Peyer's patch (tissue), 4 donors: ENCODE data around the gene ASAP2. TPM values are rescaled to one million over a fixed set of nuclear protein-coding genes. Genes with fewer than 3 reads are reported as not detected.

ENCODE experiments used
- DNase-seq, 3 donors: peaks; one replicate each; pipeline ENCODE4 v3.0.0-alpha.2; 2017 to 2019
- H3K27ac ChIP-seq, 4 donors: fragments of 200-600 bp; sonication (generic); one replicate each; pipeline ENCODE4 v1.5.1; 2016 to 2019
- H3K27me3 ChIP-seq, 2 donors: fragments of 200-600 bp; sonication (generic); one replicate each; pipeline ENCODE4 v1.5.1; 2019
- H3K36me3 ChIP-seq, 3 donors: fragments of 200-600 bp; sonication (generic); one replicate each; pipeline ENCODE4 v1.5.1; 2016 to 2019
- H3K4me1 ChIP-seq, 4 donors: fragments of 200-600 bp; sonication (generic); one replicate each; pipeline ENCODE4 v1.5.1; 2016 to 2019
- H3K4me3 ChIP-seq, 4 donors: fragments of 200-600 bp; sonication (generic); 1 replicate in 3 of 4; 2 replicates in 1 of 4; pipeline ENCODE4 v1.5.1; 2016 to 2019; ENCODE audit warnings: mild to moderate bottlenecking in 1 of 4
- H3K9me3 ChIP-seq, 4 donors: fragments of 200-600 bp; sonication (generic); one replicate each; pipeline ENCODE4 v1.5.1; 2016 to 2019; ENCODE audit warnings: mild to moderate bottlenecking in 1 of 4
- CTCF ChIP-seq, 6 experiments: fragments of 450-650 bp in 4 of 6; fragments of 200-600 bp in 2 of 6; sonication (generic) in 1 of 6; IDR thresholded peaks; one replicate each; pipeline ENCODE4 v1.5.1; 2017 to 2019; ENCODE audit warnings: antibody characterized with exemption in 6 of 6, mild to moderate bottlenecking in 3 of 6, moderate library complexity in 1 of 6
- POLR2A ChIP-seq, 2 donors: fragments of 450-650 bp; IDR thresholded peaks; one replicate each; pipeline ENCODE4 v1.5.1; 2017; ENCODE audit warnings: antibody characterized with exemption in 2 of 2, mild to moderate bottlenecking in 2 of 2, moderate library complexity in 2 of 2
- total RNA-seq, 4 donors: library from RNA; depleted of rRNA; stranded (reverse); fragments of >200 nt; gene quantifications; one replicate each; pipeline ENCODE4 v1.1.0, GENCODE V29; 2016

Gene ASAP2
- total RNA-seq, 4 donors from 2014 or later = 30.6 to 59.4 (median 37.8) TPM

DNA sequence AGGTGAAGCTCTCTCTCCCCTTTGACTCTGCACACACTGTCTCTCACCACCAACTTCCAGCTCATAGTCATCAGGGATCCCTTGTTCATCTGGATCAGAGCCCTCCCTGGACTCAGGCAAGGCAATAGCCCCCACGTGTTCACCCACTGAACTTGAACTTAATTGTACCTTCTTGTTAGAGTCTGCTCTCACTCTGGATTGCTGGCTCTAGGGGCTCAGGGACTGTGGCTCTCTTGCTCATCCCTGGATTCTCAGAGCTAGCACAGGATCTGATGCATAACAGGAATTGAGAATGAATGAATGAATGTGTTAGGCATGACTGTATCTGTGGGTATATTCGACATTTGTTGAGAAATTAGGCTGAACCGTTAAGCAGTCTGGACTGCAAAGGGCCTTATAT lies 16.7 kb upstream of the ASAP2 start:
- TF ChIP-seq CTCF (IDR thresholded peaks at IDR 0.05) (no peak), POLR2A (IDR thresholded peaks at IDR 0.05) (no peak)
- Histone ChIP-seq H3K27ac (peak overlapping the region in 1 of 4 donors; percentile 50), H3K4me3 (no peak overlapping the region), H3K27me3 (no peaks in the 10 kb centered on the region), H3K4me1 (peaks cover 0 to 4% (median 0%) of the 10 kb centered on the region in 4 donors), H3K9me3 (no peaks in the 10 kb centered on the region), H3K36me3 (no peaks in the 10 kb centered on the region)
- DNase-seq = peak in 1 of 3 donors; percentile 2

- peak overlapping the region in 3 of 4 donors; percentile 14 to 75 (median 43) for H3K27ac ChIP-seq
- H3K4me3 ChIP-seq = no peak overlapping the region
- no peaks in the 10 kb centered on the region for H3K27me3 ChIP-seq
- TF ChIP-seq POLR2A (IDR thresholded peaks at IDR 0.05) (no peak), CTCF (IDR thresholded peaks at IDR 0.05) (no peak)
- no peaks in the 10 kb centered on the region for H3K36me3 ChIP-seq
- no peaks in the 10 kb centered on the region for H3K9me3 ChIP-seq
- peaks cover 0 to 4% (median 0%) of the 10 kb centered on the region in 4 donors for H3K4me1 ChIP-seq
- peak in 1 of 3 donors; percentile 56 for DNase-seq
Measured at GRCh38 chr2:9191041-9191481, 15.6 kb upstream of the ASAP2 start.

DNA sequence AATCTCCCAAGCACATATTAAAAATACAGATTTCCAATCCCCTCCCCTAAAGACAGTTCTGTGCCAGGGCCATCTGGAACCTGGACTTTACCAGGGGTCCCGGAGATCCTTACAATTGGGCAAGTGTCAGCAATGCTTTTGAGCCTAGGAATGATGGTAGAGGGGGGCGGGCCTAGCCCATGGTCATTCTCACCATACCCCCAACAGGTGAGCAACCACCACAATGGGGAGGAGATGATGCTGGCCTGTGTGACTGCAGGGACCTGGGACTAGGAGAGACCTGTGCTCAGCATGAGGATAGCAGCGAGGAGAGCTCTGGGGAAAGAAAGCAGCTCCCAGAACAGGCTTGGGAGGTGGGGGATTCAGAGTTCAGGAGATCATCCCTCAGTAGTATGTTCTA lies 13.9 kb upstream of the ASAP2 start:
- Histone ChIP-seq H3K4me3 (no peak overlapping the region), H3K4me1 (no peaks in the 10 kb centered on the region), H3K27ac (peak overlapping the region in 1 of 4 donors; percentile 75), H3K36me3 (no peaks in the 10 kb centered on the region), H3K9me3 (no peaks in the 10 kb centered on the region), H3K27me3 (no peaks in the 10 kb centered on the region)
- TF ChIP-seq CTCF (IDR thresholded peaks at IDR 0.05) (no peak), POLR2A (IDR thresholded peaks at IDR 0.05) (no peak)
- DNase-seq = peak in 1 of 3 donors; percentile 21

DNA sequence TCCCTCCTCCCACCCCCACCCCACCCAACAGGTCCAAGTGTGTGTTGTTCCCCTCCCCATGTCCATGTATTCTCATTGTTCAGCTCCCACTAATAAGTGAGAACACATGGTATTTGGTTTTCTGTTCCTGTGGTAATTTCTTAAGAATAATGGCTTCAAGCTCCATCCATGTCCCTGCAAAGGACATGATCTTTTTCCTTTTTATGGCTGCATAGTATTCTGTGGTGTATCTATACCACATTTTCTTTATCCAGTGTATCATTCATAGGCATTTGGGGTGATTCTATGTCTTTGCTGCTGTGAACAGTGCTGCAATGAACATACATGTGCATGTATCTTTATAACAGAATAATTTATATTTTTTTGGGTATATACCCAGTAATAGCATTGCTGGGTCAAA lies 12.3 kb upstream of the ASAP2 start:
- no peak overlapping the region for H3K27ac ChIP-seq
- TF ChIP-seq CTCF (IDR thresholded peaks at IDR 0.05) (no peak), POLR2A (IDR thresholded peaks at IDR 0.05) (no peak)
- H3K4me1 ChIP-seq = no peaks in the 10 kb centered on the region
- H3K27me3 ChIP-seq = no peaks in the 10 kb centered on the region
- no peaks in the 10 kb centered on the region for H3K9me3 ChIP-seq
- no peaks in the 10 kb centered on the region for H3K36me3 ChIP-seq
- no peak for DNase-seq
- H3K4me3 ChIP-seq = no peak overlapping the region

DNA sequence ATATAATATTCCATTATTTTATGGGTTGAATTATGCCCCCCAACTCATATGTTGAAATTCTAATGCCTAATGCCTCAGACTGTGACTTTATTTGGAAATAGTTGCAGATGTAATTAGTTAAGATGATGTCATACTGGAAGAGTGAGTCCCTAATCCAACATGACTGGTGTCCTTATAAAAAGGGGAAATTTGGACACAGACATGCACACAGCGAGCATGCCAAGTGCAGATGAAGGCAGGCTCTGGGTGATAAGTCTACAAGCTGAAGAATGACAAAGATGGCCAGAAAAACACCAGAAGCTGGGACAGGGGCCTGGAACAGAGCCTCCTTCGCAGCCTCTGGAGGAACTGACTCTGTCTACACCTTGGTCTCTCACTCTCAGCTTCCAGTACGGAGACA lies 10.0 kb upstream of the ASAP2 start:
- Histone ChIP-seq H3K27ac (no peak overlapping the region), H3K4me3 (no peak overlapping the region), H3K27me3 (no peaks in the 10 kb centered on the region), H3K4me1 (no peaks in the 10 kb centered on the region), H3K36me3 (no peaks in the 10 kb centered on the region), H3K9me3 (no peaks in the 10 kb centered on the region)
- TF ChIP-seq CTCF (IDR thresholded peaks at IDR 0.05) = no peak
- TF ChIP-seq POLR2A (IDR thresholded peaks at IDR 0.05) = no peak
- DNase-seq = no peak

DNA sequence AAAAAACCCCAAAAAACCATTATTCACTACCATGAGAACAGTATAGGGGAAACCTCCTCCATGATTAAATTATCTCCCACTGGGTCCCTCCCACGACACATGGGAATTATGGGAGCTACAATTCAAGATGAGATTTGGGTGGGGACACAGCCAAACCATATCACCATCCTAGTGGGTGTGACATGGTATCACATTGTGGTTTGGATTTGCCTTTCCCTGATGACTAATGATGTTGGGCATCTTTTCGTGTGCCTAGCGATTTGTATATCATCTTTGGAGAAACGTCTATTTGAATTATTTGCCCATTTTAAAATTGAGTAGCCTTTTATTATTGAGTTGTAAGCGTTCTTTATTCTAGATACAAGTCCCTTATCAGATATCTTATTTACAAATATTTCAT lies 8.7 kb upstream of the ASAP2 start:
- no peak overlapping the region for H3K4me3 ChIP-seq
- H3K9me3 ChIP-seq = no peaks in the 10 kb centered on the region
- no peaks in the 10 kb centered on the region for H3K4me1 ChIP-seq
- no peaks in the 10 kb centered on the region for H3K36me3 ChIP-seq
- no peak for DNase-seq
- H3K27me3 ChIP-seq = no peaks in the 10 kb centered on the region
- no peak for TF ChIP-seq CTCF (IDR thresholded peaks at IDR 0.05)
- no peak for TF ChIP-seq POLR2A (IDR thresholded peaks at IDR 0.05)
- no peak overlapping the region for H3K27ac ChIP-seq
